ENCODE measurements around the gene SPG7. TPM values are rescaled to one million over a fixed set of nuclear protein-coding genes. Genes with fewer than 3 reads are reported as not detected.
A peak's percentile ranks its signal among the peaks of the same experiment; 100 is the strongest.

SPG7 gene
- total RNA-seq, 1 experiment from 2014 or later: 160 TPM

GRCh38 chr16:89581861-89582563, 73.8 kb downstream of the SPG7 start:
- intact Hi-C loops (cut with micrococcal nuclease; ENCODE audit: unreplicated experiment): no loop called here
- H3F3A ChIP-seq (ENCODE audit: insufficient read depth, low read depth): peaks cover 45% of the 10 kb centered on the region
- ChIA-PET CTCF (interaction anchor here (1.0 kb wide), 1 partner anchor 18 kb away, joined by 4 read pairs; no protein-coding TSS in a partner anchor), POLR2A (ENCODE audit: unreplicated experiment) (interaction anchor here (0.8 kb wide), 1 partner anchor 118 kb away, joined by 12 read pairs; no protein-coding TSS in a partner anchor)
- no peaks in the 10 kb centered on the region for H3K9me2 ChIP-seq (ENCODE audit: insufficient read depth)
- H3K36me3 ChIP-seq (ENCODE audit: low read depth): peaks cover 6% of the 10 kb centered on the region
- no peaks in the 10 kb centered on the region for H3K27me3 ChIP-seq (ENCODE audit: insufficient read depth, low read depth)
- peak overlapping the region; percentile 61 for H3K27ac ChIP-seq
- peaks cover 22% of the 10 kb centered on the region for H3K4me1 ChIP-seq (replicated peaks; ENCODE audit: insufficient read depth)
- TF ChIP-seq EZH2 (IDR thresholded peaks at IDR 0.05; ENCODE audit: low read depth) (no peak), CTCF (conservative IDR thresholded peaks at IDR 0.05) (no peak)
- H4K20me1 ChIP-seq (ENCODE audit: insufficient read depth): no peaks in the 10 kb centered on the region
- H3K4me3 ChIP-seq: no peak overlapping the region
- H3K4me2 ChIP-seq: peak overlapping the region; percentile 47
- DNase-seq: peak; percentile 71 to 92
- BruUV-seq (replicated peaks): no TSS peak
- no peaks in the 10 kb centered on the region for H3K9me3 ChIP-seq (ENCODE audit: insufficient read depth, low read depth)
- no peaks in the 10 kb centered on the region for H3K79me2 ChIP-seq (ENCODE audit: low read depth)
- H2AFZ ChIP-seq: no peak overlapping the region

- no TSS peak for BruUV-seq (replicated peaks)
- H3K4me1 ChIP-seq (replicated peaks; ENCODE audit: insufficient read depth): peaks cover 22% of the 10 kb centered on the region
- no peak for DNase-seq
- no peaks in the 10 kb centered on the region for H3K9me2 ChIP-seq (ENCODE audit: insufficient read depth)
- no peak overlapping the region for H2AFZ ChIP-seq
- POLR2A ChIA-PET (ENCODE audit: unreplicated experiment): interaction anchor here (0.7 kb wide), 1 partner anchor 8 kb away, joined by 4 read pairs; no protein-coding TSS in a partner anchor
- H3F3A ChIP-seq (ENCODE audit: insufficient read depth, low read depth): peaks cover 38% of the 10 kb centered on the region
- no peaks in the 10 kb centered on the region for H3K79me2 ChIP-seq (ENCODE audit: low read depth)
- no peak for TF ChIP-seq CTCF (conservative IDR thresholded peaks at IDR 0.05)
- TF ChIP-seq EZH2 (IDR thresholded peaks at IDR 0.05; ENCODE audit: low read depth): no peak
- peak overlapping the region; percentile 47 for H3K4me2 ChIP-seq
- no peaks in the 10 kb centered on the region for H3K9me3 ChIP-seq (ENCODE audit: insufficient read depth, low read depth)
- H3K27me3 ChIP-seq (ENCODE audit: insufficient read depth, low read depth): no peaks in the 10 kb centered on the region
- peak overlapping the region; percentile 61 for H3K27ac ChIP-seq
- H4K20me1 ChIP-seq (ENCODE audit: insufficient read depth): no peaks in the 10 kb centered on the region
- H3K36me3 ChIP-seq (ENCODE audit: low read depth): peaks cover 6% of the 10 kb centered on the region
- no peak overlapping the region for H3K4me3 ChIP-seq
- CTCF ChIA-PET: no interaction called here
- intact Hi-C loops (cut with micrococcal nuclease; ENCODE audit: unreplicated experiment): no loop called here
These were observed 74.5 kb downstream of the SPG7 start for GRCh38 chr16:89582614-89583196.

- ChIA-PET CTCF (no interaction called here), POLR2A (ENCODE audit: unreplicated experiment) (interaction anchor here (0.7 kb wide), 1 partner anchor 9 kb away, joined by 4 read pairs; no protein-coding TSS in a partner anchor)
- H2AFZ ChIP-seq: no peak overlapping the region
- intact Hi-C loops (cut with micrococcal nuclease; ENCODE audit: unreplicated experiment): no loop called here
- no peaks in the 10 kb centered on the region for H3K9me2 ChIP-seq (ENCODE audit: insufficient read depth)
- no peaks in the 10 kb centered on the region for H4K20me1 ChIP-seq (ENCODE audit: insufficient read depth)
- peaks cover 34% of the 10 kb centered on the region for H3F3A ChIP-seq (ENCODE audit: insufficient read depth, low read depth)
- H3K27ac ChIP-seq: no peak overlapping the region
- no peaks in the 10 kb centered on the region for H3K9me3 ChIP-seq (ENCODE audit: insufficient read depth, low read depth)
- DNase-seq: no peak
- H3K4me2 ChIP-seq: no peak overlapping the region
- no peaks in the 10 kb centered on the region for H3K79me2 ChIP-seq (ENCODE audit: low read depth)
- H3K4me3 ChIP-seq: no peak overlapping the region
- BruUV-seq (replicated peaks): no TSS peak
- TF ChIP-seq EZH2 (IDR thresholded peaks at IDR 0.05; ENCODE audit: low read depth) (no peak), CTCF (conservative IDR thresholded peaks at IDR 0.05) (no peak)
- peaks cover 6% of the 10 kb centered on the region for H3K36me3 ChIP-seq (ENCODE audit: low read depth)
- peaks cover 22% of the 10 kb centered on the region for H3K4me1 ChIP-seq (replicated peaks; ENCODE audit: insufficient read depth)
- no peaks in the 10 kb centered on the region for H3K27me3 ChIP-seq (ENCODE audit: insufficient read depth, low read depth)
These were observed 75.1 kb downstream of the SPG7 start for GRCh38 chr16:89583197-89583894.

Measured in PC-9 (cell line).